NT2/D1 (cell line): ENCODE results near the gene CYTH2.

Experiments
- YY1 ChIP-seq: IDR thresholded peaks from 2 replicates; pipeline ENCODE4 v1.6.1; 2011; ENCODE audit not compliant: insufficient read length, insufficient read depth
- ZNF274 ChIP-seq: IDR thresholded peaks from 2 replicates; pipeline ENCODE4 v1.6.1; 2011; ENCODE audit warnings: mild to moderate bottlenecking, low read depth, low read length

DNA sequence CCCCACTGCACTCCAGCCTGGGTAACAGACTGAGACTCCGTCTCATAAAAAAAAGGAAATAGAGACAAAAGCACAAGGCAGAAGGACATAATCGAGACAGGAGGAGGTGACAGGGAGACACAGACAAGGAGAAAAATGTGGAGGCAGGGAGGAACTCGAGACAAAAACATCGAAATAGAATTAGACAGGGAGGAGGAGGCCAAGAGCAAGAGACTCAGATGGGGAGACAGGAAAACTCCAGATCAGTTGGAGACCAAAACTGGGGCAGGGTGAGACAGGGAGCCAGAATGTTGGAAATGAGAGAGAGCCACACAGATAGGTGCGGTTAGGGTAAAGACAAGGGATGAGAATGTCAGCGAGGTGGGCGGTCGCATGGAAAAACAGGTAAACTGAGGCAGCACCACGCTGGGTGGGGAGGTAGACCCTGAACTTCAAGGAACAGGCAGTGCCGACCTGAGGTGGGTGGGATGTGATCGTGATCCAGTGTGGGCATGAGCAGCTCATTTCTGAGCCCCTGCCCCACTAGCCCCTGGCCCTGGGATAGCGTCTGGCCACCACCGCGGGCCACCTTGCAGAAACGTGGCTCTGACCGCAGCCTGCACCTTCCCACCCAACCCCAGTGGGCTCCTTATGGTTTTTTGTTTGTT is 15.2 kb downstream of the CYTH2 start:
- TF ChIP-seq ZNF274 (no peak), YY1 (no peak)
